ENCODE measurements around the gene LRMDA. TPM values are rescaled to one million over a fixed set of nuclear protein-coding genes. Genes with fewer than 3 reads are reported as not detected.

LRMDA gene
- total RNA-seq, 1 experiment from 2014 or later: not detected

- Histone ChIP-seq H3K79me2 (ENCODE audit: low read length) (no peaks in the 10 kb centered on the region), H2AFZ (ENCODE audit: low read length) (no peak overlapping the region), H3K4me2 (ENCODE audit: low read depth, low read length, poor library complexity, severe bottlenecking) (no peak overlapping the region), H3K9ac (ENCODE audit: low read length) (no peak overlapping the region), H3K4me1 (ENCODE audit: low read length) (no peaks in the 10 kb centered on the region), H3K9me3 (ENCODE audit: low read length) (no peaks in the 10 kb centered on the region), H3K36me3 (ENCODE audit: insufficient read depth, low read length) (no peaks in the 10 kb centered on the region), H3K27me3 (ENCODE audit: low read length) (no peaks in the 10 kb centered on the region), H4K20me1 (ENCODE audit: insufficient read depth, low read depth, low read length) (no peaks in the 10 kb centered on the region), H3K27ac (ENCODE audit: low read length) (no peak overlapping the region), H3K9me2 (replicated peaks; ENCODE audit: insufficient read depth, low read length) (no peaks in the 10 kb centered on the region), H3K4me3 (ENCODE audit: low read length) (no peak overlapping the region)
- no peak for DNase-seq
Measured at GRCh38 chr10:75395932-75396630, 35.3 kb upstream of the LRMDA start.

GRCh38 chr10:75396631-75397495 lies 34.6 kb upstream of the LRMDA start:
- Histone ChIP-seq H2AFZ (ENCODE audit: low read length) (no peak overlapping the region), H3K79me2 (ENCODE audit: low read length) (no peaks in the 10 kb centered on the region), H3K4me2 (ENCODE audit: low read depth, low read length, poor library complexity, severe bottlenecking) (no peak overlapping the region), H3K4me1 (ENCODE audit: low read length) (no peaks in the 10 kb centered on the region), H3K27me3 (ENCODE audit: low read length) (no peaks in the 10 kb centered on the region), H3K27ac (ENCODE audit: low read length) (no peak overlapping the region), H3K9me3 (ENCODE audit: low read length) (no peaks in the 10 kb centered on the region), H3K9ac (ENCODE audit: low read length) (no peak overlapping the region), H3K9me2 (replicated peaks; ENCODE audit: insufficient read depth, low read length) (no peaks in the 10 kb centered on the region), H3K36me3 (ENCODE audit: insufficient read depth, low read length) (no peaks in the 10 kb centered on the region), H4K20me1 (ENCODE audit: insufficient read depth, low read depth, low read length) (no peaks in the 10 kb centered on the region), H3K4me3 (ENCODE audit: low read length) (no peak overlapping the region)
- DNase-seq: no peak

GRCh38 chr10:75397496-75398199 lies 33.8 kb upstream of the LRMDA start:
- H3K4me2 ChIP-seq (ENCODE audit: low read depth, low read length, poor library complexity, severe bottlenecking): no peak overlapping the region
- no peak for DNase-seq
- H3K9ac ChIP-seq (ENCODE audit: low read length): no peak overlapping the region

GRCh38 chr10:75398200-75398691 lies 33.2 kb upstream of the LRMDA start:
- H3K9me2 ChIP-seq (replicated peaks; ENCODE audit: insufficient read depth, low read length): no peaks in the 10 kb centered on the region
- no peak overlapping the region for H3K9ac ChIP-seq (ENCODE audit: low read length)
- H3K9me3 ChIP-seq (ENCODE audit: low read length): no peaks in the 10 kb centered on the region
- H3K4me2 ChIP-seq (ENCODE audit: low read depth, low read length, poor library complexity, severe bottlenecking): no peak overlapping the region
- no peak overlapping the region for H3K4me3 ChIP-seq (ENCODE audit: low read length)
- no peaks in the 10 kb centered on the region for H3K27me3 ChIP-seq (ENCODE audit: low read length)
- no peaks in the 10 kb centered on the region for H4K20me1 ChIP-seq (ENCODE audit: insufficient read depth, low read depth, low read length)
- no peak overlapping the region for H2AFZ ChIP-seq (ENCODE audit: low read length)
- no peaks in the 10 kb centered on the region for H3K4me1 ChIP-seq (ENCODE audit: low read length)
- no peak overlapping the region for H3K27ac ChIP-seq (ENCODE audit: low read length)
- no peaks in the 10 kb centered on the region for H3K79me2 ChIP-seq (ENCODE audit: low read length)
- H3K36me3 ChIP-seq (ENCODE audit: insufficient read depth, low read length): no peaks in the 10 kb centered on the region
- DNase-seq: no peak

More at GRCh38 chr10:75397496-75398199, 33.8 kb upstream of the LRMDA start:
- no peak overlapping the region for H2AFZ ChIP-seq (ENCODE audit: low read length)
- H3K27me3 ChIP-seq (ENCODE audit: low read length): no peaks in the 10 kb centered on the region
- no peaks in the 10 kb centered on the region for H3K9me2 ChIP-seq (replicated peaks; ENCODE audit: insufficient read depth, low read length)
- no peaks in the 10 kb centered on the region for H3K79me2 ChIP-seq (ENCODE audit: low read length)
- no peaks in the 10 kb centered on the region for H3K4me1 ChIP-seq (ENCODE audit: low read length)
- H3K9me3 ChIP-seq (ENCODE audit: low read length): no peaks in the 10 kb centered on the region
- no peak overlapping the region for H3K27ac ChIP-seq (ENCODE audit: low read length)
- no peaks in the 10 kb centered on the region for H4K20me1 ChIP-seq (ENCODE audit: insufficient read depth, low read depth, low read length)
- no peaks in the 10 kb centered on the region for H3K36me3 ChIP-seq (ENCODE audit: insufficient read depth, low read length)
- no peak overlapping the region for H3K4me3 ChIP-seq (ENCODE audit: low read length)

DNA sequence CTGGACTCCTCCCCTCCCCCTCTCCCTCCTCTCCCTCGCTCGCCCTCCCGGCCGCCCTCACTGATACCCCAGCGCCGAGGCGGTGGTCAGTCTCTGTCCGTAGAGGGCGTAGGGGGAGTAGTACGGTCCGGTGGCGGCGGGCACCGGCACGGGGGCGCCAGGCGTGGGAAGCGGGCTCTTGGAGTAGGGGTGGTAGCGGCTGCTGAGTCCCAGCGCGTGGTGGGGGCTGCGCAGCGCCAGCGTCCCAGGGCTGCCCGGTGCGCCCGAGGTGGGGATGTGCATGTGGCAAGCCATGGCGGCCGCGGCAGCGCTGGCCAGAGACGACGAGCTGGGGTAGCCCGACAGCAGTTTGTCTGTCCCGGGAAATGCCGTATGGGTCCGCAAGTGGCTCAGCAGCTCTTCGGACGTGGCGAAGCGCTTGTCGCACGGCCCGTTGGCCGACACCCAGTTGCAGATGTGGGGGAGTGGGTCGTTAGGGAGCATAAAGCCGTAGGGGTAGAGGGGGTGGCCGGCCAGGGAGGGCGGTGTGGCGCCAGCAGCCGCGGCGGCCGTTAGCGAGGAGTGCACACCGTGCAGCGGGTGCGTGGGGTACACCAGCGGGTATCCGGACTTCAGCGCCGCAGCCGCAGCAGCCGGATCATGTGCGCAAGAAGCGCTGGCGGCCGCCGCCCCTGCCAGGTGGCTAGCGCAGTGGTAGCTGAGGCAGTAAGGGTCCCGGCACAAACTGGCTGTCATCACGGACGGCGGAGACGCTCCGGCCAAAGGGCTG lies 32.5 kb upstream of the LRMDA start:
- no peaks in the 10 kb centered on the region for H3K79me2 ChIP-seq (ENCODE audit: low read length)

GRCh38 chr10:75399461-75400162 lies 31.8 kb upstream of the LRMDA start:
- H3K79me2 ChIP-seq (ENCODE audit: low read length): no peaks in the 10 kb centered on the region
- no peak overlapping the region for H3K4me2 ChIP-seq (ENCODE audit: low read depth, low read length, poor library complexity, severe bottlenecking)
- H3K9ac ChIP-seq (ENCODE audit: low read length): no peak overlapping the region

More for the DNA sequence above, 32.5 kb upstream of the LRMDA start:
- H3K27me3 ChIP-seq (ENCODE audit: low read length): no peaks in the 10 kb centered on the region
- H3K36me3 ChIP-seq (ENCODE audit: insufficient read depth, low read length): no peaks in the 10 kb centered on the region
- no peaks in the 10 kb centered on the region for H3K9me2 ChIP-seq (replicated peaks; ENCODE audit: insufficient read depth, low read length)
- H3K9ac ChIP-seq (ENCODE audit: low read length): no peak overlapping the region
- no peaks in the 10 kb centered on the region for H3K9me3 ChIP-seq (ENCODE audit: low read length)
- no peak overlapping the region for H3K4me2 ChIP-seq (ENCODE audit: low read depth, low read length, poor library complexity, severe bottlenecking)
- H4K20me1 ChIP-seq (ENCODE audit: insufficient read depth, low read depth, low read length): no peaks in the 10 kb centered on the region
- H2AFZ ChIP-seq (ENCODE audit: low read length): no peak overlapping the region
- H3K4me1 ChIP-seq (ENCODE audit: low read length): no peaks in the 10 kb centered on the region
- no peak overlapping the region for H3K27ac ChIP-seq (ENCODE audit: low read length)
- H3K4me3 ChIP-seq (ENCODE audit: low read length): no peak overlapping the region
- DNase-seq: no peak

GRCh38 chr10:75400163-75400770 lies 31.2 kb upstream of the LRMDA start:
- H2AFZ ChIP-seq (ENCODE audit: low read length): no peak overlapping the region
- no peak overlapping the region for H3K4me2 ChIP-seq (ENCODE audit: low read depth, low read length, poor library complexity, severe bottlenecking)
- H3K27ac ChIP-seq (ENCODE audit: low read length): no peak overlapping the region
- no peaks in the 10 kb centered on the region for H3K79me2 ChIP-seq (ENCODE audit: low read length)
- no peaks in the 10 kb centered on the region; the same call in 1 of the 2 replicates for H3K9me3 ChIP-seq (ENCODE audit: low read length)
- no peak overlapping the region for H3K4me3 ChIP-seq (ENCODE audit: low read length)
- H3K36me3 ChIP-seq (ENCODE audit: insufficient read depth, low read length): no peaks in the 10 kb centered on the region
- no peaks in the 10 kb centered on the region for H4K20me1 ChIP-seq (ENCODE audit: insufficient read depth, low read depth, low read length)
- DNase-seq: no peak
- H3K4me1 ChIP-seq (ENCODE audit: low read length): no peaks in the 10 kb centered on the region
- no peaks in the 10 kb centered on the region for H3K27me3 ChIP-seq (ENCODE audit: low read length)
- no peak overlapping the region for H3K9ac ChIP-seq (ENCODE audit: low read length)
- H3K9me2 ChIP-seq (replicated peaks; ENCODE audit: insufficient read depth, low read length): no peaks in the 10 kb centered on the region

More at GRCh38 chr10:75399461-75400162, 31.8 kb upstream of the LRMDA start:
- H4K20me1 ChIP-seq (ENCODE audit: insufficient read depth, low read depth, low read length): no peaks in the 10 kb centered on the region
- H3K4me3 ChIP-seq (ENCODE audit: low read length): no peak overlapping the region
- H3K4me1 ChIP-seq (ENCODE audit: low read length): no peaks in the 10 kb centered on the region
- no peak overlapping the region for H2AFZ ChIP-seq (ENCODE audit: low read length)
- no peaks in the 10 kb centered on the region for H3K9me2 ChIP-seq (replicated peaks; ENCODE audit: insufficient read depth, low read length)
- DNase-seq: no peak
- H3K27me3 ChIP-seq (ENCODE audit: low read length): no peaks in the 10 kb centered on the region
- H3K9me3 ChIP-seq (ENCODE audit: low read length): no peaks in the 10 kb centered on the region; the same call in 1 of the 2 replicates
- no peak overlapping the region for H3K27ac ChIP-seq (ENCODE audit: low read length)
- H3K36me3 ChIP-seq (ENCODE audit: insufficient read depth, low read length): no peaks in the 10 kb centered on the region
